Femur (tissue), 1 donor: ENCODE results near the gene CACNG1.
"Not testable (repeated sequence)": the region's sequence is repeated elsewhere in the genome, so short reads cannot be mapped to it uniquely, and the experiment has no call there.

Source experiments
- DNase-seq: peaks from one replicate; pipeline ENCODE4 v3.0.0-alpha.2; 2017

CACNG1 gene

GRCh38 chr17:67082107-67082506 is 37.8 kb downstream of the CACNG1 start:
- DNase-seq: no peak

- no peak for DNase-seq
Measured at GRCh38 chr17:67085406-67085805, 41.1 kb downstream of the CACNG1 start.

GRCh38 chr17:67088639-67089038 is 44.3 kb downstream of the CACNG1 start:
- no peak for DNase-seq

- DNase-seq: no peak
Measured at GRCh38 chr17:67090341-67090740, 46.0 kb downstream of the CACNG1 start.

GRCh38 chr17:67092291-67092690 is 47.9 kb downstream of the CACNG1 start:
- DNase-seq: no peak

- DNase-seq: not testable (repeated sequence)
Measured at GRCh38 chr17:67092710-67093109, 48.4 kb downstream of the CACNG1 start.

- no peak for DNase-seq
Measured at GRCh38 chr17:67093348-67093747, 49.0 kb downstream of the CACNG1 start.

- DNase-seq: not testable (repeated sequence)
Measured at GRCh38 chr17:67095291-67095690, 50.9 kb downstream of the CACNG1 start.

GRCh38 chr17:67095803-67096202 is 51.4 kb downstream of the CACNG1 start:
- no peak for DNase-seq

- DNase-seq: no peak
Measured at GRCh38 chr17:67096609-67097008, 52.3 kb downstream of the CACNG1 start.

- DNase-seq: no peak
Measured at GRCh38 chr17:67098006-67098405, 53.7 kb downstream of the CACNG1 start.

- not testable (repeated sequence) for DNase-seq
Measured at GRCh38 chr17:67104641-67105040, 60.3 kb downstream of the CACNG1 start.

- DNase-seq: no peak
Measured at GRCh38 chr17:67105213-67105612, 60.9 kb downstream of the CACNG1 start.
